ENCODE results near the gene MTHFSD. TPM values are rescaled to one million over a fixed set of nuclear protein-coding genes. Genes with fewer than 3 reads are reported as not detected.

The MTHFSD gene
- total RNA-seq, 1 donor from 2014 or later: 14.1 TPM

DNA sequence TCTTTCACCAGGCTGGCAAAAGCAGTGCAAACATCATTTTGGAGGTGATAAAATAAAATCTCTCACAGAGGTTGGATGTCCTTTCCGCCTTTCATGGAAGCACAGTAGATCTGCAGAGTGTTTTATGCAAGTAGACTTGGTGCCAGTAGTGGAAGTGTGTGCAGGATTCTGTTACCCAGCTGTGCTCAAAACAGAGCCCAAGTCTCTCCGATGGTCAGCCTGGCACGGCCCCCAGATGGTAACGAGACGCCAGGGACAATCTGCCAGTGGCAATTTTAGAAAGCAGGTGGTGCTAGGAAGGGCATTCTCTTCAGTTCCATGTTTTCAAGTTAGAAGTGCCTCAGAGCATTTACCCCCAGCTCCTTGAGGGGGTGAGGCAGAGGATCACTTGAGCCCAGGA is 1.5 kb upstream of the MTHFSD start:
- H3K4me1 Mint-ChIP-seq (ENCODE audit: unreplicated experiment): peaks cover 4% of the 10 kb centered on the region
- DNase-seq (ENCODE audit: extremely low spot score, unreplicated experiment): no peak
- no peaks in the 10 kb centered on the region for H3K9me3 Mint-ChIP-seq (ENCODE audit: unreplicated experiment)
- H3K36me3 Mint-ChIP-seq (ENCODE audit: unreplicated experiment): no peaks in the 10 kb centered on the region
- peaks cover 3% of the 10 kb centered on the region for H3K27me3 Mint-ChIP-seq (ENCODE audit: unreplicated experiment)
- H3K27ac Mint-ChIP-seq (ENCODE audit: unreplicated experiment): no peak overlapping the region
- no peak overlapping the region for H3K4me3 Mint-ChIP-seq (ENCODE audit: unreplicated experiment)
- no peak for TF ChIP-seq CTCF (IDR thresholded peaks at IDR 0.05)

DNA sequence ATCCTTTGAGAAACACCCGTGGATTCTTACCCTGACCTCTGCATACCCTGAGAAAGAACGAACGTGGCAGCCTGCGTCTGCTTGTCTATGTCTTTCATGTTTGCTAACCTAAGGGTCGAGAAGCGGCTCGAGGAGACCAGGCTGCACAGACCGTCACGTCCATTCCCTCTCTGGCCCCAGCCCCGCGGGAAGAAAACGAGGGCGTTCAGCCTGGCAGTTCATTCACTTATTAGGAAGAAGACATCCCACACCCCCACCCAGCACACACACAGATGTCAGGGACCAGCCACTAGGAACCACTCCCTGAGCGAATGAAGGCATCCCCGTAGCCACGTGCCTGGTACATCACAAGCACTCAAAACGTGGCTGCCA is 655 bp upstream of the MTHFSD start:
- no peaks in the 10 kb centered on the region for H3K36me3 Mint-ChIP-seq (ENCODE audit: unreplicated experiment)
- peaks cover 7% of the 10 kb centered on the region for H3K27me3 Mint-ChIP-seq (ENCODE audit: unreplicated experiment)
- peak overlapping the region; percentile 96 for H3K27ac Mint-ChIP-seq (ENCODE audit: unreplicated experiment)
- no peak for DNase-seq (ENCODE audit: extremely low spot score, unreplicated experiment)
- no peak for TF ChIP-seq CTCF (IDR thresholded peaks at IDR 0.05)
- no peaks in the 10 kb centered on the region for H3K9me3 Mint-ChIP-seq (ENCODE audit: unreplicated experiment)
- peak overlapping the region; percentile 91 for H3K4me3 Mint-ChIP-seq (ENCODE audit: unreplicated experiment)
- peaks cover 4% of the 10 kb centered on the region for H3K4me1 Mint-ChIP-seq (ENCODE audit: unreplicated experiment)

GRCh38 chr16:86554599-86554916 is 477 bp downstream of the MTHFSD start:
- Mint-ChIP-seq H3K4me1 (ENCODE audit: unreplicated experiment) (peaks cover 4% of the 10 kb centered on the region), H3K4me3 (ENCODE audit: unreplicated experiment) (peak overlapping the region; percentile 91), H3K9me3 (ENCODE audit: unreplicated experiment) (no peaks in the 10 kb centered on the region), H3K36me3 (ENCODE audit: unreplicated experiment) (no peaks in the 10 kb centered on the region), H3K27ac (ENCODE audit: unreplicated experiment) (peak overlapping the region; percentile 96), H3K27me3 (ENCODE audit: unreplicated experiment) (peaks cover 7% of the 10 kb centered on the region)
- no peak for DNase-seq (ENCODE audit: extremely low spot score, unreplicated experiment)
- no peak for TF ChIP-seq CTCF (IDR thresholded peaks at IDR 0.05)

DNA sequence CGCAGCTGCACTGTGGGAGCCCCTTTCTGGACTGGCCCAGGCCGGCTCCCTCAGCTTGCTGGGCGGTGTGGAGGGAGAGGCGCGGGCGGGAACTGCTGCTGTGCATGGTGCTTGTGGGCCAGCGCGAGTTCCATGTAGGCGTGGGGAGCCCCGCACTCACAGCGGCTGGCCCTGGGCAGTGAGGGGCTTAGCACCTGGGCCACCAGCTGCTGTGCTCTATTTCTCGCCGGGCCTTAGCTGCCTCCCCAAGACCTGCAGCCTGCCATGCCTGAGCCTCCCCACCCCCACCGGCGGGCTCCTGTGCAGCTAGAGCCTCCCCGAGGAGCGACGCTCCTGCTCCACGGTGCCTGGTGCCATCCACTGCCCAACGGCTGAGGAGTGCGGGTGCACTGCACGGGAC is 1.7 kb downstream of the MTHFSD start:
- Mint-ChIP-seq H3K27me3 (ENCODE audit: unreplicated experiment) (peaks cover 7% of the 10 kb centered on the region), H3K36me3 (ENCODE audit: unreplicated experiment) (no peaks in the 10 kb centered on the region), H3K4me3 (ENCODE audit: unreplicated experiment) (peak overlapping the region; percentile 91), H3K27ac (ENCODE audit: unreplicated experiment) (no peak overlapping the region), H3K4me1 (ENCODE audit: unreplicated experiment) (peaks cover 4% of the 10 kb centered on the region), H3K9me3 (ENCODE audit: unreplicated experiment) (no peaks in the 10 kb centered on the region)
- no peak for DNase-seq (ENCODE audit: extremely low spot score, unreplicated experiment)
- no peak for TF ChIP-seq CTCF (IDR thresholded peaks at IDR 0.05)

GRCh38 chr16:86550281-86550680 is 4.8 kb downstream of the MTHFSD start:
- no peak overlapping the region for H3K4me3 Mint-ChIP-seq (ENCODE audit: unreplicated experiment)
- H3K27ac Mint-ChIP-seq (ENCODE audit: unreplicated experiment): no peak overlapping the region
- no peak for TF ChIP-seq CTCF (IDR thresholded peaks at IDR 0.05)
- peaks cover 3% of the 10 kb centered on the region for H3K36me3 Mint-ChIP-seq (ENCODE audit: unreplicated experiment)
- H3K9me3 Mint-ChIP-seq (ENCODE audit: unreplicated experiment): no peaks in the 10 kb centered on the region
- DNase-seq (ENCODE audit: extremely low spot score, unreplicated experiment): no peak
- peaks cover 4% of the 10 kb centered on the region for H3K4me1 Mint-ChIP-seq (ENCODE audit: unreplicated experiment)
- H3K27me3 Mint-ChIP-seq (ENCODE audit: unreplicated experiment): peaks cover 13% of the 10 kb centered on the region
